HEK293 (cell line): ENCODE measurements around the gene MAP3K7.
A peak's percentile ranks its signal among the peaks of the same experiment; 100 is the strongest.

Experiments used
- CTCF ChIA-PET: fragments of 350-600 bp; formaldehyde crosslinking; extraction: SDS; loops from one replicate; lab custom pipeline; 2021; ENCODE audit warnings: antibody characterized with exemption; lab: Yijun Ruan, JAX
- POLR2A ChIA-PET: fragments of 300-600 bp; formaldehyde crosslinking; extraction: SDS; loops from one replicate; lab custom pipeline; 2020; ENCODE audit warnings: antibody characterized with exemption, inconsistent platforms; lab: Yijun Ruan, JAX
- H3K27ac ChIP-seq: fragments of 200-500 bp; sonication (Bioruptor generic); 2 replicates; pipeline ENCODE4 v1.5.1; 2014; ENCODE audit warnings: low read depth, low read length, control low read depth, inconsistent platforms; ENCODE audit errors: extremely low read depth
- H3K36me3 ChIP-seq, 2 experiments: fragments of 200-500 bp in 1 of 2; sonication (Bioruptor generic) in 1 of 2; 1 replicate in 1 of 2; 2 replicates in 1 of 2; pipeline ENCODE4 v1.5.1; 2014 to 2017; ENCODE audit warnings: inconsistent platforms in 2 of 2, low read length in 2 of 2; ENCODE audit not compliant: control insufficient read depth in 2 of 2, insufficient read depth in 1 of 2
- H3K4me1 ChIP-seq: fragments of 200-500 bp; sonication (Bioruptor generic); 2 replicates; pipeline ENCODE4 v1.5.1; 2014; ENCODE audit warnings: mild to moderate bottlenecking, low read length, inconsistent platforms; ENCODE audit not compliant: control insufficient read depth, insufficient read depth
- H3K4me3 ChIP-seq: 2 replicates; pipeline ENCODE4 v1.5.1; 2011; ENCODE audit warnings: low read depth, mild to moderate bottlenecking, control low read depth, low read length, moderate library complexity
- H3K9me3 ChIP-seq: fragments of 200-500 bp; sonication (Bioruptor generic); 2 replicates; pipeline ENCODE4 v1.5.1; 2014; ENCODE audit warnings: low read depth, low read length, inconsistent platforms; ENCODE audit not compliant: control insufficient read depth, insufficient read depth
- EGR2 ChIP-seq: fragments of 450-650 bp; formaldehyde crosslinking; IDR thresholded peaks from 2 replicates; pipeline ENCODE4 v1.5.1; 2016; ENCODE audit warnings: low read depth, missing biosample characterization, missing genetic modification characterization
- HOXC10 ChIP-seq: sonication (generic); formaldehyde crosslinking; IDR thresholded peaks from 2 replicates; pipeline ENCODE4 v1.8.1; 2023; ENCODE audit warnings: mild to moderate bottlenecking, missing genetic modification reagents
- PATZ1 ChIP-seq: fragments of 450-650 bp; formaldehyde crosslinking; IDR thresholded peaks from 2 replicates; pipeline ENCODE4 v1.5.1; 2016; ENCODE audit warnings: missing biosample characterization, missing genetic modification characterization
- SCRT2 ChIP-seq: fragments of 450-650 bp; formaldehyde crosslinking; IDR thresholded peaks from 2 replicates; pipeline ENCODE4 v1.5.1; 2016; ENCODE audit warnings: missing biosample characterization, missing genetic modification characterization
- SP7 ChIP-seq: fragments of 450-650 bp; formaldehyde crosslinking; IDR thresholded peaks from 2 replicates; pipeline ENCODE4 v1.5.1; 2016; ENCODE audit warnings: missing biosample characterization, missing genetic modification characterization
- ZBTB10 ChIP-seq: fragments of 450-650 bp; formaldehyde crosslinking; IDR thresholded peaks from 2 replicates; pipeline ENCODE4 v1.5.1; 2016; ENCODE audit warnings: missing biosample characterization, missing genetic modification characterization
- ZBTB44 ChIP-seq: fragments of 450-650 bp; IDR thresholded peaks from 2 replicates; pipeline ENCODE4 v1.5.1; 2018; ENCODE audit warnings: missing biosample characterization, mild to moderate bottlenecking, missing genetic modification characterization
- ZIC2 ChIP-seq: fragments of 450-650 bp; formaldehyde crosslinking; IDR thresholded peaks from 2 replicates; pipeline ENCODE4 v1.5.1; 2016; ENCODE audit warnings: missing biosample characterization, missing genetic modification characterization
- ZNF10 ChIP-seq: fragments of 450-650 bp; formaldehyde crosslinking; IDR thresholded peaks from 2 replicates; pipeline ENCODE4 v1.5.1; 2017; ENCODE audit warnings: missing biosample characterization, missing genetic modification characterization
- ZNF133 ChIP-seq: fragments of 450-650 bp; formaldehyde crosslinking; IDR thresholded peaks from 2 replicates; pipeline ENCODE4 v1.5.1; 2016; ENCODE audit warnings: missing biosample characterization, missing genetic modification characterization
- ZNF174 ChIP-seq: fragments of 450-650 bp; formaldehyde crosslinking; IDR thresholded peaks from 2 replicates; pipeline ENCODE4 v1.5.0; 2017; ENCODE audit warnings: missing biosample characterization, mild to moderate bottlenecking, missing genetic modification characterization
- ZNF473 ChIP-seq: fragments of 450-650 bp; formaldehyde crosslinking; IDR thresholded peaks from 2 replicates; pipeline ENCODE4 v1.5.1; 2017; ENCODE audit warnings: missing biosample characterization, missing genetic modification characterization
- ZNF510 ChIP-seq: fragments of 450-650 bp; formaldehyde crosslinking; IDR thresholded peaks from 2 replicates; pipeline ENCODE4 v1.5.1; 2018; ENCODE audit warnings: mild to moderate bottlenecking, missing genetic modification characterization, missing biosample characterization; ENCODE audit not compliant: insufficient replicate concordance
- ZNF521 ChIP-seq: fragments of 450-650 bp; formaldehyde crosslinking; IDR thresholded peaks from 2 replicates; pipeline ENCODE4 v1.5.1; 2017; ENCODE audit warnings: missing biosample characterization, mild to moderate bottlenecking, missing genetic modification characterization
- ZNF544 ChIP-seq: fragments of 450-650 bp; formaldehyde crosslinking; IDR thresholded peaks from 2 replicates; pipeline ENCODE4 v1.5.0; 2017; ENCODE audit warnings: missing biosample characterization, missing genetic modification characterization
- ZNF549 ChIP-seq: fragments of 450-650 bp; IDR thresholded peaks from 2 replicates; pipeline ENCODE4 v1.5.1; 2018; ENCODE audit warnings: missing biosample characterization, missing genetic modification characterization, mild to moderate bottlenecking, inconsistent platforms, moderate library complexity
- ZNF585B ChIP-seq: fragments of 450-650 bp; formaldehyde crosslinking; IDR thresholded peaks from 2 replicates; pipeline ENCODE4 v1.5.1; 2016; ENCODE audit warnings: missing biosample characterization, missing genetic modification characterization
- ZNF624 ChIP-seq: fragments of 450-650 bp; formaldehyde crosslinking; IDR thresholded peaks from 2 replicates; pipeline ENCODE4 v1.5.1; 2017; ENCODE audit warnings: missing biosample characterization, missing genetic modification characterization
- ZSCAN30 ChIP-seq: fragments of 450-650 bp; IDR thresholded peaks from 2 replicates; pipeline ENCODE4 v1.5.1; 2018; ENCODE audit warnings: missing biosample characterization, mild to moderate bottlenecking, missing genetic modification characterization, moderate library complexity
- TF ChIP-seq, protein P1 (sequence below): fragments of 450-650 bp; formaldehyde crosslinking; IDR thresholded peaks from 2 replicates; pipeline ENCODE4 v1.5.1; 2017; ENCODE audit warnings: missing biosample characterization, missing genetic modification characterization
- TF ChIP-seq, protein P2 (sequence below): fragments of 450-650 bp; formaldehyde crosslinking; IDR thresholded peaks from 2 replicates; pipeline ENCODE4 v1.5.1; 2016; ENCODE audit warnings: missing biosample characterization, missing genetic modification characterization

The MAP3K7 gene

DNA sequence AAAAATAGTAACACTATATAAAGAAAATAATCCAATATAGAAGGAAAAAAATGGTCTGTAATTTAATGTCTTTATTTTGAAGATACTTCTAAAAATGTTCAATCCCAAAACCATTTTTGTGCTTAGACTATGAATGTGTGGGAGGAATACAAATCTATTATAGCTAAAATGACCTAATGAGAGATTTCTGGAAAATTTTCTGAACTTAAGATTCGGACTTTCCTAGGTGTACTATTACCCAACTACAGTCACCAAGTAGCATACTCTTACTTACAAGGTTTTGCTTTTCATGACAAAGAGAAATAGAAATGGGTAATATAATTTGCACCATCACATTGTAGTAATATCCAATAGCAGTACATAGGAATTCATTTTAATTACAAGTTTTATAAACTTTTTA, 29.9 kb downstream of the MAP3K7 start:
- ChIA-PET CTCF (interaction anchor here (0.6 kb wide), 2 partner anchors 846 to 1061 kb away, joined by 4 read pairs; no protein-coding TSS in a partner anchor), POLR2A (no interaction called here)
- H3K9me3 ChIP-seq = no peaks in the 10 kb centered on the region
- no peaks in the 10 kb centered on the region for H3K4me1 ChIP-seq
- H3K36me3 ChIP-seq = peaks cover 32 to 85% of the 10 kb centered on the region in 2 experiments
- no peak overlapping the region for H3K27ac ChIP-seq
- no peak overlapping the region for H3K4me3 ChIP-seq
- TF ChIP-seq ZNF521 (tag by site-specific recombination) = no peak
- TF ChIP-seq ZIC2 (tag by site-specific recombination) = no peak
- no peak for TF ChIP-seq ZNF585B (tag by site-specific recombination)
- TF ChIP-seq, protein P1, sequence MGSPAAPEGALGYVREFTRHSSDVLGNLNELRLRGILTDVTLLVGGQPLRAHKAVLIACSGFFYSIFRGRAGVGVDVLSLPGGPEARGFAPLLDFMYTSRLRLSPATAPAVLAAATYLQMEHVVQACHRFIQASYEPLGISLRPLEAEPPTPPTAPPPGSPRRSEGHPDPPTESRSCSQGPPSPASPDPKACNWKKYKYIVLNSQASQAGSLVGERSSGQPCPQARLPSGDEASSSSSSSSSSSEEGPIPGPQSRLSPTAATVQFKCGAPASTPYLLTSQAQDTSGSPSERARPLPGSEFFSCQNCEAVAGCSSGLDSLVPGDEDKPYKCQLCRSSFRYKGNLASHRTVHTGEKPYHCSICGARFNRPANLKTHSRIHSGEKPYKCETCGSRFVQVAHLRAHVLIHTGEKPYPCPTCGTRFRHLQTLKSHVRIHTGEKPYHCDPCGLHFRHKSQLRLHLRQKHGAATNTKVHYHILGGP (tag by site-specific recombination) = no peak
- TF ChIP-seq HOXC10 (CRISPR knock-in tag) = no peak

DNA sequence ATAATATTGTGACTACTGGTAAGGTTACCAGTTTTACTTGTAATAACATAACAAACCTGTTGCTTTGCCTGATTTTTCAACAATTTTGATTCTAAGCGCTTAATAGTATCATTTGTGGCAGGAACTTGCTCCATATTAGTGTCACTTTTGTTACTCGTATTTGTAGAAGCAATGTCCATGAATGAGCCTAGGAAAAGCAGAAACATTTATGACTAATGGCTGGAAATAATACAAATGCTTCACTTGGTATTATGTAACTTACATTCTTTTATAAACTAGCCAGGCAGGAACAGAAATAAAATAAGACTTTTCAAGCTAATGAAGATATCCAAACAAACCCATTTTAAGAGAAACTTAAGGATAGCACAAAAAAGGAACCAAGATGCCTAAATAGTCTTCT, 38.9 kb downstream of the MAP3K7 start:
- no peaks in the 10 kb centered on the region for H3K9me3 ChIP-seq
- ChIA-PET CTCF (interaction anchor here (0.6 to 1.2 kb wide), 2 partner anchors 121 to 814 kb away, joined by 3 read pairs; no protein-coding TSS in a partner anchor), POLR2A (no interaction called here)
- no peak overlapping the region for H3K27ac ChIP-seq
- no peaks in the 10 kb centered on the region for H3K4me1 ChIP-seq
- TF ChIP-seq SCRT2 (peak; percentile 55; the same call in 1 of the 2 replicates), EGR2 (no peak), ZBTB10 (tag by site-specific recombination) (no peak)
- H3K36me3 ChIP-seq = peaks cover 33 to 96% of the 10 kb centered on the region in 2 experiments
- H3K4me3 ChIP-seq = no peak overlapping the region

DNA sequence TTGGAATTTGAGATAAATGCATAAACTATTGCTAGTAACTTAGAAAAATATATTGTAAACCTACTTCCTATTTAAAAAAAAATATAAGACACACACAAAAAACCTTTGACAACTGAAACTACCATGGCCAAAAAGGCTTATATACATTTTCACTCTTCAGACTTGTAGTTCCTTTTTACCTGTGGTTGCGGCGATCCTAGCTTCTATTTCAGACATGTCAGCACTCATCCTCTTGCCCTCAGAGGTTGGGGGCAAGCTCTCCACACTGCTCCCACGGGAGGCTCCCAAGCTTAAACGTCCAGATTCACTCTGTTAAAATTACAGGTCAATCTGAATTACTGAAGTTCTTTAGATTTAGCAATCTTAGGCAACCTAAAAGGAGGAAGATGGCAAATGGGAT, 39.8 kb downstream of the MAP3K7 start:
- POLR2A ChIA-PET = no interaction called here
- H3K36me3 ChIP-seq = peaks cover 32 to 95% of the 10 kb centered on the region in 2 experiments
- CTCF ChIA-PET = interaction anchor here (0.6 to 1.5 kb wide), 3 partner anchors 8 to 121 kb away, joined by 3 to 5 read pairs (median 3); no protein-coding TSS in a partner anchor
- TF ChIP-seq ZNF473 (tag by site-specific recombination) = no peak
- no peak for TF ChIP-seq PATZ1 (tag by site-specific recombination)
- no peak for TF ChIP-seq ZNF624 (tag by site-specific recombination)
- TF ChIP-seq ZNF549 = no peak
- no peak for TF ChIP-seq ZNF133 (tag by site-specific recombination)
- no peak for TF ChIP-seq ZNF544 (tag by site-specific recombination)
- TF ChIP-seq ZNF10 (tag by site-specific recombination) = no peak
- TF ChIP-seq ZBTB44 = no peak
- no peak for TF ChIP-seq ZNF510 (tag by site-specific recombination)
- TF ChIP-seq, protein P2, sequence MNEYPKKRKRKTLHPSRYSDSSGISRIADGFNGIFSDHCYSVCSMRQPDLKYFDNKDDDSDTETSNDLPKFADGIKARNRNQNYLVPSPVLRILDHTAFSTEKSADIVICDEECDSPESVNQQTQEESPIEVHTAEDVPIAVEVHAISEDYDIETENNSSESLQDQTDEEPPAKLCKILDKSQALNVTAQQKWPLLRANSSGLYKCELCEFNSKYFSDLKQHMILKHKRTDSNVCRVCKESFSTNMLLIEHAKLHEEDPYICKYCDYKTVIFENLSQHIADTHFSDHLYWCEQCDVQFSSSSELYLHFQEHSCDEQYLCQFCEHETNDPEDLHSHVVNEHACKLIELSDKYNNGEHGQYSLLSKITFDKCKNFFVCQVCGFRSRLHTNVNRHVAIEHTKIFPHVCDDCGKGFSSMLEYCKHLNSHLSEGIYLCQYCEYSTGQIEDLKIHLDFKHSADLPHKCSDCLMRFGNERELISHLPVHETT (tag by site-specific recombination) = no peak
- no peak for TF ChIP-seq ZSCAN30 (tag by site-specific recombination)
- TF ChIP-seq ZNF174 = no peak
- TF ChIP-seq SP7 (tag by site-specific recombination) = no peak

More for the DNA sequence above, 39.8 kb downstream of the MAP3K7 start:
- no peaks in the 10 kb centered on the region for H3K4me1 ChIP-seq
- no peak overlapping the region for H3K27ac ChIP-seq
- no peak overlapping the region for H3K4me3 ChIP-seq
- no peaks in the 10 kb centered on the region for H3K9me3 ChIP-seq
